Activated CD8-positive, alpha-beta T cell treated with anti-CD3 and anti-CD28 coated beads for 36 hours (primary cell): Measurements from ENCODE around the gene PAPPA2. TPM values are rescaled to one million over a fixed set of nuclear protein-coding genes. Genes with fewer than 3 reads are reported as not detected.

Experiments used
- ATAC-seq: fragments of 200-7000 bp; cut with Tn5 transposase; one replicate; pipeline ENCODE4 v1.10.0; 2021; ENCODE audit warnings: mild to moderate bottlenecking, moderate library complexity
- CTCF ChIA-PET: fragments of 350-600 bp; sonication (Branson Sonifier 250); formaldehyde crosslinking; loops from one replicate; lab custom pipeline; 2021; ENCODE audit warnings: antibody characterized with exemption; lab: Charles Lee
- POLR2A ChIA-PET: fragments of 350-600 bp; sonication (Branson Sonifier 250); formaldehyde crosslinking; loops from one replicate; lab custom pipeline; 2021; ENCODE audit warnings: antibody characterized with exemption; lab: Charles Lee
- DNase-seq: peaks from one replicate; pipeline ENCODE4 v3.0.0-alpha.2; 2020
- H3K27ac Mint-ChIP-seq: one replicate; pipeline ENCODE4 v1.8.0; 2021; ENCODE audit warnings: mild to moderate bottlenecking, mixed read lengths
- H3K27me3 Mint-ChIP-seq: one replicate; pipeline ENCODE4 v1.8.0; 2021; ENCODE audit warnings: mixed read lengths
- H3K36me3 Mint-ChIP-seq: one replicate; pipeline ENCODE4 v1.8.0; 2021; ENCODE audit warnings: low read depth, mixed read lengths
- H3K4me1 Mint-ChIP-seq: one replicate; pipeline ENCODE4 v1.8.0; 2021; ENCODE audit warnings: low read depth, mixed read lengths
- H3K4me3 Mint-ChIP-seq: one replicate; pipeline ENCODE4 v1.8.0; 2021; ENCODE audit warnings: mild to moderate bottlenecking, moderate library complexity, mixed read lengths
- H3K9me3 Mint-ChIP-seq: one replicate; pipeline ENCODE4 v1.8.0; 2021; ENCODE audit warnings: mixed read lengths
- CTCF ChIP-seq: fragments of 200-600 bp; IDR thresholded peaks from one replicate; pipeline ENCODE4 v1.8.0; 2022; ENCODE audit warnings: antibody characterized with exemption, mild to moderate bottlenecking
- intact Hi-C: fragments of 100-400 bp; cut with micrococcal nuclease; formaldehyde crosslinking; loops from one replicate; pipeline ENCODE4 v1.10.0; 2022
- total RNA-seq, 2 experiments: library from RNA; stranded (reverse); gene quantifications; one replicate each; pipeline ENCODE4 v1.2.3, GENCODE V29; 2021

The PAPPA2 gene
- total RNA-seq, 2 experiments from 2014 or later, result 0.07 to 0.13 TPM

GRCh38 chr1:176783309-176783708 lies 320.3 kb downstream of the PAPPA2 start:
- peaks cover 2% of the 10 kb centered on the region for H3K27me3 Mint-ChIP-seq
- no peak for TF ChIP-seq CTCF
- no peaks in the 10 kb centered on the region for H3K36me3 Mint-ChIP-seq
- H3K27ac Mint-ChIP-seq, result no peak overlapping the region
- intact Hi-C loops, result no loop called here
- DNase-seq, result no peak
- CTCF ChIA-PET, result no interaction called here
- H3K9me3 Mint-ChIP-seq, result no peaks in the 10 kb centered on the region
- H3K4me3 Mint-ChIP-seq, result no peak overlapping the region
- H3K4me1 Mint-ChIP-seq, result no peaks in the 10 kb centered on the region
- no peak for ATAC-seq
- POLR2A ChIA-PET, result no interaction called here

- no peak for ATAC-seq
- H3K36me3 Mint-ChIP-seq, result no peaks in the 10 kb centered on the region
- intact Hi-C loops, result no loop called here
- no peak overlapping the region for H3K27ac Mint-ChIP-seq
- H3K4me1 Mint-ChIP-seq, result no peaks in the 10 kb centered on the region
- POLR2A ChIA-PET, result no interaction called here
- no peak for TF ChIP-seq CTCF
- H3K4me3 Mint-ChIP-seq, result no peak overlapping the region
- no peak for DNase-seq
- CTCF ChIA-PET, result no interaction called here
- H3K27me3 Mint-ChIP-seq, result peaks cover 2% of the 10 kb centered on the region
- H3K9me3 Mint-ChIP-seq, result peaks cover 1% of the 10 kb centered on the region
Measured at GRCh38 chr1:176785056-176785455, 322.1 kb downstream of the PAPPA2 start.

GRCh38 chr1:176785791-176786190 lies 322.8 kb downstream of the PAPPA2 start:
- H3K27me3 Mint-ChIP-seq, result peaks cover 2% of the 10 kb centered on the region
- H3K27ac Mint-ChIP-seq, result no peak overlapping the region
- ATAC-seq, result no peak
- no peak for DNase-seq
- peaks cover 1% of the 10 kb centered on the region for H3K9me3 Mint-ChIP-seq
- H3K4me3 Mint-ChIP-seq, result no peak overlapping the region
- ChIA-PET CTCF (no interaction called here), POLR2A (no interaction called here)
- no peaks in the 10 kb centered on the region for H3K4me1 Mint-ChIP-seq
- TF ChIP-seq CTCF, result no peak
- H3K36me3 Mint-ChIP-seq, result no peaks in the 10 kb centered on the region
- intact Hi-C loops, result no loop called here

GRCh38 chr1:176786274-176786673 lies 323.3 kb downstream of the PAPPA2 start:
- DNase-seq (no peak), ATAC-seq (no peak)
- Mint-ChIP-seq H3K27ac (no peak overlapping the region), H3K4me1 (no peaks in the 10 kb centered on the region), H3K9me3 (peaks cover 1% of the 10 kb centered on the region), H3K27me3 (no peaks in the 10 kb centered on the region), H3K4me3 (no peak overlapping the region), H3K36me3 (no peaks in the 10 kb centered on the region)
- POLR2A ChIA-PET, result no interaction called here
- CTCF ChIA-PET, result no interaction called here
- no peak for TF ChIP-seq CTCF
- intact Hi-C loops, result no loop called here

GRCh38 chr1:176789571-176790090 lies 326.7 kb downstream of the PAPPA2 start:
- no peak for ATAC-seq
- ChIA-PET POLR2A (no interaction called here), CTCF (no interaction called here)
- Mint-ChIP-seq H3K4me1 (no peaks in the 10 kb centered on the region), H3K36me3 (no peaks in the 10 kb centered on the region), H3K27ac (no peak overlapping the region), H3K9me3 (peaks cover 1% of the 10 kb centered on the region), H3K4me3 (no peak overlapping the region), H3K27me3 (no peaks in the 10 kb centered on the region)
- no peak for DNase-seq
- intact Hi-C loops, result no loop called here
- no peak for TF ChIP-seq CTCF
